Mononuclear cell (primary cell): ENCODE results near the gene HOXD4. TPM values are rescaled to one million over a fixed set of nuclear protein-coding genes. Genes with fewer than 3 reads are reported as not detected.

Experiments used
- H3K27me3 ChIP-seq: 2 replicates; pipeline ENCODE4 v1.6.0; 2011; ENCODE audit warnings: low read length, control low read depth; ENCODE audit not compliant: insufficient read depth
- H3K4me1 ChIP-seq: 2 replicates; pipeline ENCODE4 v1.5.1; 2011; ENCODE audit warnings: mild to moderate bottlenecking, low read length, control low read depth; ENCODE audit not compliant: insufficient read depth
- H3K4me3 ChIP-seq: 2 replicates; pipeline ENCODE4 v1.5.1; 2011; ENCODE audit warnings: mild to moderate bottlenecking, low read length, moderate library complexity
- H3K9me3 ChIP-seq: 2 replicates; pipeline ENCODE4 v1.5.1; 2011; ENCODE audit warnings: low read depth, mild to moderate bottlenecking, control low read depth, low read length
- total RNA-seq: library from RNA; depleted of rRNA; stranded (reverse); fragments of >200 nt; gene quantifications from one replicate; pipeline ENCODE4 v1.2.3, GENCODE V29; 2012

HOXD4 gene
- total RNA-seq, 1 donor, result 0.21 TPM

- Histone ChIP-seq H3K9me3 (no peaks in the 10 kb centered on the region), H3K4me3 (no peak overlapping the region), H3K4me1 (no peaks in the 10 kb centered on the region), H3K27me3 (peaks cover 94% of the 10 kb centered on the region)
Observed at GRCh38 chr2:176162911-176163671, 11.7 kb downstream of the HOXD4 start.

GRCh38 chr2:176163672-176164056 lies 12.3 kb downstream of the HOXD4 start:
- Histone ChIP-seq H3K9me3 (no peaks in the 10 kb centered on the region), H3K4me3 (no peak overlapping the region), H3K4me1 (no peaks in the 10 kb centered on the region), H3K27me3 (peaks cover 95% of the 10 kb centered on the region)

GRCh38 chr2:176164201-176164600 lies 12.9 kb downstream of the HOXD4 start:
- Histone ChIP-seq H3K4me1 (no peaks in the 10 kb centered on the region), H3K9me3 (no peaks in the 10 kb centered on the region), H3K27me3 (peaks cover 99% of the 10 kb centered on the region), H3K4me3 (no peak overlapping the region)

- peaks cover 99% of the 10 kb centered on the region for H3K27me3 ChIP-seq
Observed at GRCh38 chr2:176164611-176165369, 13.4 kb downstream of the HOXD4 start.

GRCh38 chr2:176165370-176166050 lies 14.2 kb downstream of the HOXD4 start:
- Histone ChIP-seq H3K9me3 (no peaks in the 10 kb centered on the region), H3K4me1 (no peaks in the 10 kb centered on the region), H3K27me3 (peaks cover 99% of the 10 kb centered on the region), H3K4me3 (no peak overlapping the region)

More at GRCh38 chr2:176164611-176165369, 13.4 kb downstream of the HOXD4 start:
- no peak overlapping the region for H3K4me3 ChIP-seq
- H3K9me3 ChIP-seq, result no peaks in the 10 kb centered on the region
- no peaks in the 10 kb centered on the region for H3K4me1 ChIP-seq

GRCh38 chr2:176166272-176166671 lies 14.9 kb downstream of the HOXD4 start:
- Histone ChIP-seq H3K4me3 (no peak overlapping the region), H3K9me3 (no peaks in the 10 kb centered on the region), H3K27me3 (peaks cover 99% of the 10 kb centered on the region), H3K4me1 (no peaks in the 10 kb centered on the region)

- H3K27me3 ChIP-seq, result peaks cover 99% of the 10 kb centered on the region
- no peak overlapping the region for H3K4me3 ChIP-seq
- H3K9me3 ChIP-seq, result no peaks in the 10 kb centered on the region
- H3K4me1 ChIP-seq, result no peaks in the 10 kb centered on the region
Observed at GRCh38 chr2:176167398-176167797, 16.0 kb downstream of the HOXD4 start.

- Histone ChIP-seq H3K27me3 (peaks cover 99% of the 10 kb centered on the region), H3K9me3 (no peaks in the 10 kb centered on the region), H3K4me1 (no peaks in the 10 kb centered on the region), H3K4me3 (no peak overlapping the region)
Observed at GRCh38 chr2:176169181-176169580, 17.8 kb downstream of the HOXD4 start.

GRCh38 chr2:176169711-176170110 lies 18.4 kb downstream of the HOXD4 start:
- Histone ChIP-seq H3K4me1 (no peaks in the 10 kb centered on the region), H3K4me3 (no peak overlapping the region), H3K9me3 (no peaks in the 10 kb centered on the region), H3K27me3 (peaks cover 99% of the 10 kb centered on the region)

- Histone ChIP-seq H3K27me3 (peaks cover 99% of the 10 kb centered on the region), H3K9me3 (no peaks in the 10 kb centered on the region), H3K4me3 (no peak overlapping the region), H3K4me1 (no peaks in the 10 kb centered on the region)
Observed at GRCh38 chr2:176170602-176171305, 19.4 kb downstream of the HOXD4 start.

- H3K27me3 ChIP-seq, result peaks cover 99% of the 10 kb centered on the region
- H3K4me3 ChIP-seq, result no peak overlapping the region
- no peaks in the 10 kb centered on the region for H3K4me1 ChIP-seq
- no peaks in the 10 kb centered on the region for H3K9me3 ChIP-seq
Observed at GRCh38 chr2:176171351-176172006, 20.1 kb downstream of the HOXD4 start.

GRCh38 chr2:176172007-176172894 lies 20.9 kb downstream of the HOXD4 start:
- H3K4me1 ChIP-seq, result no peaks in the 10 kb centered on the region
- H3K9me3 ChIP-seq, result no peaks in the 10 kb centered on the region
- no peak overlapping the region for H3K4me3 ChIP-seq
- peaks cover 99% of the 10 kb centered on the region for H3K27me3 ChIP-seq

GRCh38 chr2:176172895-176173566 lies 21.7 kb downstream of the HOXD4 start:
- Histone ChIP-seq H3K4me3 (no peak overlapping the region), H3K9me3 (no peaks in the 10 kb centered on the region), H3K4me1 (no peaks in the 10 kb centered on the region), H3K27me3 (peaks cover 99% of the 10 kb centered on the region)
